Thyroid gland (tissue), 4 donors: Measurements from ENCODE around the gene YWHAQ. TPM values are rescaled to one million over a fixed set of nuclear protein-coding genes. Genes with fewer than 3 reads are reported as not detected.

ENCODE experiments used
- DNase-seq, 2 donors: peaks; one replicate each; pipeline ENCODE4 v3.0.0-alpha.2; 2019
- H3K27ac ChIP-seq, 3 donors: fragments of 200-600 bp; sonication (generic); 1 replicate in 2 of 3; 2 replicates in 1 of 3; pipeline ENCODE4 v1.5.1; 2016 to 2019; ENCODE audit warnings: mild to moderate bottlenecking in 1 of 3, moderate library complexity in 1 of 3
- H3K27me3 ChIP-seq: fragments of 200-600 bp; sonication (generic); one replicate; pipeline ENCODE4 v1.5.1; 2019
- H3K36me3 ChIP-seq, 2 donors: fragments of 200-600 bp; sonication (generic); one replicate each; pipeline ENCODE4 v1.5.1; 2016 to 2019
- H3K4me1 ChIP-seq, 2 donors: fragments of 200-600 bp; sonication (generic); one replicate each; pipeline ENCODE4 v1.5.1; 2017 to 2019
- H3K4me3 ChIP-seq, 3 donors: fragments of 200-600 bp; sonication (generic); replicated peaks in 1 of 3; 1 replicate in 2 of 3; 2 replicates in 1 of 3; pipeline ENCODE4 v1.5.1; 2016; ENCODE audit warnings: mild to moderate bottlenecking in 1 of 3
- H3K9me3 ChIP-seq: fragments of 200-600 bp; sonication (generic); one replicate; pipeline ENCODE4 v1.5.1; 2017
- POLR2A ChIP-seq, 2 donors: fragments of 450-650 bp; IDR thresholded peaks; one replicate each; pipeline ENCODE4 v1.6.1; 2017; ENCODE audit warnings: antibody characterized with exemption in 2 of 2, mild to moderate bottlenecking in 2 of 2, moderate library complexity in 1 of 2
- WGBS, 2 donors: methylation state at CpG; one replicate each; pipeline ENCODE4 v1.1.5; 2017; 5-methylcytosine and 5-hydroxymethylcytosine counted together
- intact Hi-C: fragments of 100-400 bp; cut with DNase I; formaldehyde crosslinking; loops from one replicate; pipeline ENCODE4 v1.15.1; 2023
- total RNA-seq, 4 donors: library from RNA; depleted of rRNA; stranded (reverse); fragments of >200 nt; gene quantifications; one replicate each; pipeline ENCODE4 v1.2.3, GENCODE V29; 2016
- TF ChIP-seq, protein P1 (sequence below), 6 experiments: fragments of 200-600 bp in 3 of 6; fragments of 450-650 bp in 3 of 6; sonication (generic) in 3 of 6; IDR thresholded peaks; one replicate each; pipeline ENCODE4 v1.5.1; 2016 to 2019; ENCODE audit warnings: antibody characterized with exemption in 6 of 6, mild to moderate bottlenecking in 2 of 6, inconsistent platforms in 1 of 6, moderate library complexity in 1 of 6

Gene YWHAQ
- total RNA-seq, 4 donors from 2014 or later, result 246 to 270 (median 265) TPM

DNA sequence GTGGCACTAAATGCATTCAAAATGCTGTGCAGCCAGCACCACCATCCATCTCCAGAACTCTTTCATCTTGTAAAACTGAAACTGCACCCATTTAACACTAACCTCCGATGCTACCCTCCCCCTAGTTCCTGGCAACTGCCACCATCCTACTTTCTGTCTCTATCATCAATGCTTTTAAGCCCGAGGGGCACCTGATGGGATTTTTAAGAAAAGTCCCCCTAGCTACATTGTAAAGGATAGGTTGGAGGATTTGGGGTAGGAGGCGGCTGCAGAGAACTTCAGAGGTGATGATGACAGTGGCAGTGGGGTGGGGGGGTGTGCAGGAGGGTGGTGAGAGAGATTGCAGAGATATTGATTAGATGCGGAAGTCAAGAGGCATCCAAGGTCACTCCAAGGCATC lies 10.8 kb upstream of the YWHAQ start:
- Histone ChIP-seq H3K27me3 (no peaks in the 10 kb centered on the region), H3K27ac (no peak overlapping the region), H3K36me3 (no peaks in the 10 kb centered on the region), H3K4me1 (peaks cover 0 to 13% of the 10 kb centered on the region in 2 donors), H3K9me3 (no peaks in the 10 kb centered on the region), H3K4me3 (no peak overlapping the region)
- no peak for TF ChIP-seq POLR2A (IDR thresholded peaks at IDR 0.05)
- TF ChIP-seq, protein P1, sequence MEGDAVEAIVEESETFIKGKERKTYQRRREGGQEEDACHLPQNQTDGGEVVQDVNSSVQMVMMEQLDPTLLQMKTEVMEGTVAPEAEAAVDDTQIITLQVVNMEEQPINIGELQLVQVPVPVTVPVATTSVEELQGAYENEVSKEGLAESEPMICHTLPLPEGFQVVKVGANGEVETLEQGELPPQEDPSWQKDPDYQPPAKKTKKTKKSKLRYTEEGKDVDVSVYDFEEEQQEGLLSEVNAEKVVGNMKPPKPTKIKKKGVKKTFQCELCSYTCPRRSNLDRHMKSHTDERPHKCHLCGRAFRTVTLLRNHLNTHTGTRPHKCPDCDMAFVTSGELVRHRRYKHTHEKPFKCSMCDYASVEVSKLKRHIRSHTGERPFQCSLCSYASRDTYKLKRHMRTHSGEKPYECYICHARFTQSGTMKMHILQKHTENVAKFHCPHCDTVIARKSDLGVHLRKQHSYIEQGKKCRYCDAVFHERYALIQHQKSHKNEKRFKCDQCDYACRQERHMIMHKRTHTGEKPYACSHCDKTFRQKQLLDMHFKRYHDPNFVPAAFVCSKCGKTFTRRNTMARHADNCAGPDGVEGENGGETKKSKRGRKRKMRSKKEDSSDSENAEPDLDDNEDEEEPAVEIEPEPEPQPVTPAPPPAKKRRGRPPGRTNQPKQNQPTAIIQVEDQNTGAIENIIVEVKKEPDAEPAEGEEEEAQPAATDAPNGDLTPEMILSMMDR (IDR thresholded peaks at IDR 0.05), result no peak
- DNase-seq, result no peak
- WGBS, 2 donors, result 67 to 82% methylated on average over 4 of the region's 4 CpGs
- intact Hi-C loops, result no loop called here

DNA sequence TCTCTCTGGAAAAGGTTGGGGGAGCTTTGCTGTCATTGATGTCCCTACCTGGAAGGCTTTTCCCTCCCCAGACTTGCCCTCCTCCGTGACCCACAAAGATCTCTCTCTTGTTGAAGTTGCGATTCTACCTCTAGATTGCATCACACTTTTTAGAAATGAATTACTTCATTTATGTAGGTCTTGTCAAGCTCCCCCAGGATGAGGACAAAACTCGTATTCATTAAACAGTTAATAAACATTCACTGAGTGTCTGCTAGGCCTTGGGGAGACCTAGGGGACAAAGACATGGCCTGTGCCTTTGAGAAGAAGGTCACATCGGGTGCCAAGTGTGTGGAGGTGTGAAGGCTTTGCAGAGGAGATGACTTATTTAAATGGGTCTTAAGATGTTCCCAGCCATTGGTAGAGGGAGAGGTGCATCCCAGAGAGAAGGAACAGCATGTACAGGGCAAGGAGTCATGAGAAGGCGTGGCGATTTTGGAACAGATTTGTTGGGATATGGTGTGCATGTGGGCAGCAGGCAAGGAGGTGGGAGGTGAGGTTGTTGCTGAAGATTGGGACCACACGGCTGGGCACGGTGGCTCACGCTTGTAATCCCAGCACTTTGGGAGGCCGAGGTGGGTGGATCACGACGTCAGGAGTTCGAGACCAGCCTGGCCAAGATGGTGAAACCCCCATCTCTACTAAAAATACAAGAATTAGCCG lies 9.8 kb upstream of the YWHAQ start:
- no peaks in the 10 kb centered on the region for H3K36me3 ChIP-seq
- TF ChIP-seq, protein P1 (IDR thresholded peaks at IDR 0.05), result no peak
- no peak for TF ChIP-seq POLR2A (IDR thresholded peaks at IDR 0.05)
- DNase-seq, result no peak
- H3K27me3 ChIP-seq, result no peaks in the 10 kb centered on the region
- H3K9me3 ChIP-seq, result no peaks in the 10 kb centered on the region
- H3K4me3 ChIP-seq, result no peak overlapping the region
- no peak overlapping the region for H3K27ac ChIP-seq
- intact Hi-C loops, result no loop called here
- 84 to 92% methylated on average over 14 of the region's 14 CpGs for WGBS, 2 donors
- H3K4me1 ChIP-seq, result peaks cover 0 to 13% of the 10 kb centered on the region in 2 donors

DNA sequence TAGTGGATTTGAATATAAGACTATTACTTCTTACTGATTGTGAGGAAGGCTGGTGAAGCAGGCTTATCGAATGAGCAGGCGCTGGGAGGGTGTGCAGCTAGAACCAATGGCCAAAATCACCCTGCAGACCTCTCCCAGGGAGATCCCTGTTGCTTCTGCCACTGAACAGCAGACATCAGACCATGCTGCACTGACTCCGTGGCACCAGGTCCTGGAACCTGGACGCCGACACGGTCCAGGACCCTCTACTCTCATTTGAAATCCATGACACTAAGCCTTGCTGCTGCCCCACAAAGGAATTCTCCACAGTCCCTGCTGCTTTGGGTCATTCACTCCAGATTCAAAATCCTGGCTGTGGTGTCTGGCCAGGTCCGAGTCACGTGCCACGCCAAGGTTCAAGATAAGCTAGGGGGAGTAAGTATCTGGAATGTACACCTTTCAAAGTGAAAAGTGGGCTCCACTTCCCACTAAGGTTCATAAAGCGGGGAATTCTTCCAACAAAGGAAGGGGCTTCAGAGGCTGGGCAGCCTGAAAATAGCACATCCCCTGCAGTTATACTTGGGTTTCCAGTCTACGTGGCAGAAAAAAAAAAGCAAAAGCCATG lies 9.0 kb upstream of the YWHAQ start:
- intact Hi-C loops, result no loop called here
- 88% methylated on average over 11 of the region's 11 CpGs for WGBS, 2 donors
- Histone ChIP-seq H3K36me3 (no peaks in the 10 kb centered on the region), H3K27ac (no peak overlapping the region), H3K4me1 (peaks cover 0 to 13% of the 10 kb centered on the region in 2 donors), H3K27me3 (no peaks in the 10 kb centered on the region), H3K4me3 (no peak overlapping the region), H3K9me3 (no peaks in the 10 kb centered on the region)
- TF ChIP-seq POLR2A (IDR thresholded peaks at IDR 0.05), result no peak
- TF ChIP-seq, protein P1 (IDR thresholded peaks at IDR 0.05), result no peak
- no peak for DNase-seq

DNA sequence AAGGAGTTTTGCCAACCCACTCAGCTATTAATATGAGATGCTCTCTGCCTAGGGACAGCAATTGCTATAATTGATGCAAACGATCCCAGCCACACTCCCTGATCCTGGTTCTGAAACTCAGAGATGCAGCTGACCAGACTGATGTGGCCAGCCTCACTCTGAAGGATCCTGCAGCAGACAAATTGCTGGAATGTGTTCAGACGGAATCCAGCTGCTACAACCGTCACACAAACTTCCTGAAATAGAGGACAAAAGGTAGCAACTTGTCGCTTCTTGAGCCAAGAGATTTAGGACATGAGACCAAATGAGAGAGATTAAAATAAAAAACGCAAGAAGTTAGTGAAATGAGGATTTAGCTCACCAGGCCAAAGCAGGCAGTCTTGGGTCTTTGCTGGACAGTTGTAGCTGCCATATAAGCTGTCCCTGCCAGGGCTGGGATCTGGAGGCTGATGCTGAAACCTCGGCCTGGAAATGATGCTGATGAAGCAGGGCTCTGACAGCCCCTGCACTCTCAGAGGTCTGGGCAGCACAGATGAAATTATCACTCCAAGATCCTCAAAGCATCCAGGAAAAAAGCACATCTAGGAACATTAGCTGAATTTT lies 8.3 kb upstream of the YWHAQ start:
- Histone ChIP-seq H3K27me3 (no peaks in the 10 kb centered on the region), H3K4me3 (no peak overlapping the region), H3K27ac (no peak overlapping the region), H3K36me3 (no peaks in the 10 kb centered on the region), H3K4me1 (peaks cover 0 to 13% of the 10 kb centered on the region in 2 donors), H3K9me3 (no peaks in the 10 kb centered on the region)
- WGBS, 2 donors, result 72 to 82% methylated on average over 6 of the region's 6 CpGs
- no peak for DNase-seq
- TF ChIP-seq, protein P1 (IDR thresholded peaks at IDR 0.05), result no peak
- no peak for TF ChIP-seq POLR2A (IDR thresholded peaks at IDR 0.05)
- intact Hi-C loops, result no loop called here

DNA sequence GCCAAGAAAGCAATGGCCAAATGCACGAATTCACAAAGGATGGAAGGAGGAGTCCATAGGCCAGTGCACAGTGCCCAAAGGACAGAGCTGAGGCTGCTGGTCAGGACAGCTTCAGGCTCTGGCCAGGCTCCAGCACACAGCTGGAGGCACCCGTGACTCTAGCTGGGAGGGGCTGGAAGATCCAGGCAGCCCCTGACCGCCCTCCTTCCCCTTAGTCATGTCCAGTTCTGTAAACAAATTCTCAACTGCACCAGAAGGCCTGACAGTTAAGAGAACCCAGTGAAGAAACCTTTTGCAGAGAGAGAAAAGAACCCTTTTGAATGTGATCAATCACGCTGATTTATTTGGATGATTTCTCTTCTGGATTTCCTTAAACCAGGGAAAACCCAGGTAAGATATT lies 7.7 kb upstream of the YWHAQ start:
- no peak for TF ChIP-seq POLR2A (IDR thresholded peaks at IDR 0.05)
- TF ChIP-seq, protein P1 (IDR thresholded peaks at IDR 0.05), result no peak
- intact Hi-C loops, result no loop called here
- Histone ChIP-seq H3K4me3 (no peak overlapping the region), H3K36me3 (no peaks in the 10 kb centered on the region), H3K27me3 (no peaks in the 10 kb centered on the region), H3K9me3 (no peaks in the 10 kb centered on the region), H3K27ac (no peak overlapping the region), H3K4me1 (peaks cover 0 to 13% of the 10 kb centered on the region in 2 donors)
- WGBS, 2 donors, result 36 to 46% methylated on average over 4 of the region's 4 CpGs
- peak; percentile 25 to 51 for DNase-seq
